Astrocyte (in vitro differentiated cells and primary cell): ENCODE measurements around the gene PTH2R.
"Not testable (repeated sequence)": the region's sequence is repeated elsewhere in the genome, so short reads cannot be mapped to it uniquely, and the experiment has no call there.

Source experiments
- EZH2 ChIP-seq: IDR thresholded peaks from 2 replicates; pipeline ENCODE4 v1.6.1; 2012; ENCODE audit warnings: mild to moderate bottlenecking, low read length, inconsistent platforms; ENCODE audit not compliant: insufficient read depth
- TF ChIP-seq, protein P1 (sequence below): IDR thresholded peaks from 2 replicates; pipeline ENCODE4 v1.5.1; 2011; ENCODE audit warnings: low read depth, mild to moderate bottlenecking, inconsistent platforms, low read length, moderate library complexity; ENCODE audit not compliant: insufficient read depth

GRCh38 chr2:208482453-208483015, 75.9 kb downstream of the PTH2R start:
- TF ChIP-seq, protein P1, sequence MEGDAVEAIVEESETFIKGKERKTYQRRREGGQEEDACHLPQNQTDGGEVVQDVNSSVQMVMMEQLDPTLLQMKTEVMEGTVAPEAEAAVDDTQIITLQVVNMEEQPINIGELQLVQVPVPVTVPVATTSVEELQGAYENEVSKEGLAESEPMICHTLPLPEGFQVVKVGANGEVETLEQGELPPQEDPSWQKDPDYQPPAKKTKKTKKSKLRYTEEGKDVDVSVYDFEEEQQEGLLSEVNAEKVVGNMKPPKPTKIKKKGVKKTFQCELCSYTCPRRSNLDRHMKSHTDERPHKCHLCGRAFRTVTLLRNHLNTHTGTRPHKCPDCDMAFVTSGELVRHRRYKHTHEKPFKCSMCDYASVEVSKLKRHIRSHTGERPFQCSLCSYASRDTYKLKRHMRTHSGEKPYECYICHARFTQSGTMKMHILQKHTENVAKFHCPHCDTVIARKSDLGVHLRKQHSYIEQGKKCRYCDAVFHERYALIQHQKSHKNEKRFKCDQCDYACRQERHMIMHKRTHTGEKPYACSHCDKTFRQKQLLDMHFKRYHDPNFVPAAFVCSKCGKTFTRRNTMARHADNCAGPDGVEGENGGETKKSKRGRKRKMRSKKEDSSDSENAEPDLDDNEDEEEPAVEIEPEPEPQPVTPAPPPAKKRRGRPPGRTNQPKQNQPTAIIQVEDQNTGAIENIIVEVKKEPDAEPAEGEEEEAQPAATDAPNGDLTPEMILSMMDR: not testable (repeated sequence)
- not testable (repeated sequence) for TF ChIP-seq EZH2
